NT2/D1 (cell line): ENCODE measurements around the gene G0S2.

ENCODE experiments used
- SUZ12 ChIP-seq: IDR thresholded peaks from 2 replicates; pipeline ENCODE4 v1.6.1; 2011; ENCODE audit not compliant: insufficient read length, insufficient read depth; ENCODE audit errors: extremely low read depth
- YY1 ChIP-seq: IDR thresholded peaks from 2 replicates; pipeline ENCODE4 v1.6.1; 2011; ENCODE audit not compliant: insufficient read length, insufficient read depth
- ZNF274 ChIP-seq: IDR thresholded peaks from 2 replicates; pipeline ENCODE4 v1.6.1; 2011; ENCODE audit warnings: mild to moderate bottlenecking, low read depth, low read length

GRCh38 chr1:209721323-209721722 is 46.1 kb downstream of the G0S2 start:
- TF ChIP-seq YY1 (no peak), ZNF274 (no peak), SUZ12 (no peak)
